C4-2B (cell line): ENCODE results near the gene ADAM22.

ENCODE experiments used
- H3K27ac ChIP-seq: fragments of 450-650 bp; 2 replicates; pipeline ENCODE4 v1.5.1; 2017
- ZFX ChIP-seq: fragments of 450-650 bp; IDR thresholded peaks from 2 replicates; pipeline ENCODE4 v1.6.1; 2017
- TF ChIP-seq, protein P1 (sequence below): fragments of 450-650 bp; conservative IDR thresholded peaks from 2 replicates; pipeline ENCODE4 v1.5.1; 2017; ENCODE audit warnings: mild to moderate bottlenecking

The ADAM22 gene

DNA sequence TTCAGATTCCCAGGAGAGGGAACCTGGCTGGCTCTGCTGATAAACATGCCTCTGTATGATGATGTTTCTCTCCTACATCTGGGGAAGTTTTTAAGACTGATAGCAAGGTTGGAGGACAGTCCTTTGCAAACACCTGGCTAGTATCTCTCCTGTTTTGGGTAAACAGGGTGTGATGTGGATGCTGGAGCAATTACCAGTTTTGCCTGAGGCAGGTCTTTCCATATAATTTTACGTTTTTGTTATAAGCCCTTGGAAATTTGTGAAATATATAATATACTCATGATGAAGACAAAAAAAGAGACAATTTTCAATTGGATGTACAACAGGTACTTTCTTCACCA lies 138.6 kb downstream of the ADAM22 start:
- H3K27ac ChIP-seq: no peak overlapping the region
- TF ChIP-seq, protein P1, sequence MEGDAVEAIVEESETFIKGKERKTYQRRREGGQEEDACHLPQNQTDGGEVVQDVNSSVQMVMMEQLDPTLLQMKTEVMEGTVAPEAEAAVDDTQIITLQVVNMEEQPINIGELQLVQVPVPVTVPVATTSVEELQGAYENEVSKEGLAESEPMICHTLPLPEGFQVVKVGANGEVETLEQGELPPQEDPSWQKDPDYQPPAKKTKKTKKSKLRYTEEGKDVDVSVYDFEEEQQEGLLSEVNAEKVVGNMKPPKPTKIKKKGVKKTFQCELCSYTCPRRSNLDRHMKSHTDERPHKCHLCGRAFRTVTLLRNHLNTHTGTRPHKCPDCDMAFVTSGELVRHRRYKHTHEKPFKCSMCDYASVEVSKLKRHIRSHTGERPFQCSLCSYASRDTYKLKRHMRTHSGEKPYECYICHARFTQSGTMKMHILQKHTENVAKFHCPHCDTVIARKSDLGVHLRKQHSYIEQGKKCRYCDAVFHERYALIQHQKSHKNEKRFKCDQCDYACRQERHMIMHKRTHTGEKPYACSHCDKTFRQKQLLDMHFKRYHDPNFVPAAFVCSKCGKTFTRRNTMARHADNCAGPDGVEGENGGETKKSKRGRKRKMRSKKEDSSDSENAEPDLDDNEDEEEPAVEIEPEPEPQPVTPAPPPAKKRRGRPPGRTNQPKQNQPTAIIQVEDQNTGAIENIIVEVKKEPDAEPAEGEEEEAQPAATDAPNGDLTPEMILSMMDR: no peak
- TF ChIP-seq ZFX: no peak

DNA sequence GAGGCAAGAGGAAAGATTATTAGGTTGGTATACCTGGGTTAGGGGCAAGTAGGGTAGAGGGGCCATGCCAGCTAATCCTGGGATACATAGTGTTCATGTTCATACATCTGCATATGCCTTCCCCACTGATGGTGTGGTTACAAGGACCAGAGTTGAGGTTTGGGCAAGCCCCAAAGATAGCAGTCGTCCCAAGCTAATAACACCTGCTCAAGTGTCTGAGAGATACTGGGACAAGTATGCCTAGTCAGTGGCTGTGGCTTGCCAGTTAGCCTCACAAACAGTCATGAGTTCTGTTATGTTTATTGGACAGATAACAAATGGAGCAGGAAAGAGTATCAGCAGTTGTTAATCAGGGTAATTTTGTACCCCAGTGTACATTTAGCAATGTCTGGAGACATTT lies 139.6 kb downstream of the ADAM22 start:
- no peak overlapping the region for H3K27ac ChIP-seq
- no peak for TF ChIP-seq ZFX
- TF ChIP-seq, protein P1: no peak

DNA sequence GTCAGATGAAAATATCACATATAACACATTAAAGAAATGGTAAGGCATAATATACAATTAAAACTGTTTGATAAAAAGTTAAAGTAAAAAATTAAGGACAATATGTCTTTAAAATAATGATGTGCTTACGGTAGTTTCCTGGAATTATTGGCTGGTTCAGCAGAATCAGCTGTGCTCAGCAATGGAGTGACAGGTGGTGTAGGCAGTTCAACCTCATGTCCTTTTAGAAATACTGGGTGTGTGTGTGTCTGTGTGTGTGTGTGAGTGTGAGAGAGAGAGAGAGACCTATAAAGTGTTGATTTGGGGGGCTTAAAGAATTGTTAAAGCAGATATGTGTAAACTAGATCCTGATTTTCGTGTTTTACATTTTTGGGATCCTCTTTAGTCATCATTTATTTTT lies 141.2 kb downstream of the ADAM22 start:
- no peak overlapping the region for H3K27ac ChIP-seq
- TF ChIP-seq ZFX: no peak
- TF ChIP-seq, protein P1: no peak

DNA sequence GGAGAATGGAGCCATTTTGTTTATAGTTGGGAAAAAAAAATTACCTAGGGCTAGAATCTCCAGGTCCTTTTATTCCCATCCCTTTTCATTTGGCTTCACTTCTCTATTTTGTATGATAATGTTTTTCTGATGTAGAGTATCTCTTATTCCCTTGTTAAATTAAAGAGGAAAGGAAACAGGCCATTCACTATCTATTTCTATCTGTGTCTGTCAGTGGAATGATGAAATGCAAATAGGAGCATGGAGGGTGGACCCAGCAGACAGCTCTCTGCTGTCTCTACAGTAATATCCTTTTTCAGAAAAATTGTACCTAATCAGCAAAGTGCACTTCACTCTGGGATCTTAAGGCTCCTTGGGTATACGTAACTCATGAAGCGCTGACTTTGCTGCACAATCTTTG lies 149.8 kb downstream of the ADAM22 start:
- H3K27ac ChIP-seq: no peak overlapping the region
- TF ChIP-seq ZFX: no peak
- TF ChIP-seq, protein P1: no peak

DNA sequence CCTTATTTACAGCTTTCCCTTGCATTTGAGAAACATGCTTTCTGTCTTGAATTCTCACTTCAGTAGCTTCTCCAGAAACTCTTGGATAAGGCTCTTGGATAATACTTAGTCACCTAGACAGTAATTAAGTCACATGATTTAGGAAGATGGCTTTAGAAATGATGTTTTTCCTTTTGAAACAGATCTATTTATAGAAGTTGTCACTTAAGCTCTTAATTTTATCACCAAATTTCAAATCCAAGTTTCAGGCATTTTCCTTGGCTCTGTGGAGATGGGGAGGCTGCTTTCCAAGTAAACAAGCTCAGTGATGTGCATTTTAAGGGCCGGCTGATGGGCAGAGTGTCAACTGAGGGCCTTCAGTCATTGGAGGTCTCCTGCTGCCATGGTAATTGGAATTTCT lies 155.5 kb downstream of the ADAM22 start:
- no peak overlapping the region for H3K27ac ChIP-seq
- TF ChIP-seq, protein P1: no peak
- no peak for TF ChIP-seq ZFX

DNA sequence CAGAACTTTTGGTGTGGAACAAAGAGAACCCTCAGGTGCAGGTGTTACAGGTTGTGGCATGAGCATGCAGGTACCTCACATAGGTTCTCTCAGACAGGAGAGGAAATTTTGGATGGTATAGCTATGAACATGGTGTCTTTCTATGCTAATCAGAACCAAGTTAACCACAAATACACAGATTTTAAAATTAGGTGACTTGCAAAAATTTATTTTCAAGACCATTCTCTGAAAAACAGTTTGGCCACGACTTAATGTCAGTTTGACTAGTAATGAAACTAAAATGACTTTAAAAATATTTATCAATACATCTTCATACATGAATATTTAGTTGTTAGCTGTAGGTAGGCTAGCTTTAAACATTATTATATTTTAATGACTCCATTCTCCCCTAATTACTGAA lies 156.2 kb downstream of the ADAM22 start:
- no peak overlapping the region for H3K27ac ChIP-seq
- TF ChIP-seq, protein P1: no peak
- no peak for TF ChIP-seq ZFX

DNA sequence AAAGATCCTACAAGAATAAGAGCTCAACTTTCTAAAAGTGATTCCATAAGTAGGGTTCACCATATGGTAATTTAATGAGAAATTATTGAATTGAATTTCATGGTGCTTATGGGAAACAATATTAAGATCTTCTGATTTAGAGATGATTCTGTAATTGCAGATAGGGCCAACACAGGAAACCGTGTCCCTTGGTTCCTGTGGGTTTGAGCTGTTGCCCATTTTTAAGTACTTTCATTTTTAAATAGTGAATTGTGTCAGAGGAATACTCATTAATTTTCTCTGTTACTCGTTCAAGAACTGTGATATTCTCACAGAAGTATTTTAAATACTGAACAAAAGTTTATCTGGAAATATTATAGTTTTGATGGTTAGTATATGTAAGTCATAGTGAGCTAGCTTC lies 156.6 kb downstream of the ADAM22 start:
- no peak overlapping the region for H3K27ac ChIP-seq
- no peak for TF ChIP-seq ZFX
- TF ChIP-seq, protein P1: no peak
